HCT116 (cell line): ENCODE data around the gene GALNT7. TPM values are rescaled to one million over a fixed set of nuclear protein-coding genes. Genes with fewer than 3 reads are reported as not detected.

Source experiments
- ATAC-seq: fragments of 200-7000 bp; cut with Tn5 transposase; 2 replicates; pipeline ENCODE4 v1.9.1; 2020; ENCODE audit warnings: mild to moderate bottlenecking, moderate library complexity
- BruUV-seq: library from RNA; stranded (reverse); fragments of 400-500 nt; replicated peaks from 2 replicates; lab custom pipeline; 2021; lab: Mats Ljungman, UMichigan
- CTCF ChIA-PET: fragments of 300-600 bp; sonication (Branson Sonifier 250); formaldehyde crosslinking; loops from one replicate; lab custom pipeline; 2021; ENCODE audit warnings: antibody characterized with exemption; lab: Charles Lee
- POLR2A ChIA-PET: fragments of 300-600, 350-600 bp; sonication (Branson Sonifier 250); formaldehyde crosslinking; loops from one replicate; lab custom pipeline; 2021; ENCODE audit warnings: antibody characterized with exemption; lab: Charles Lee
- RAD21 ChIA-PET, 2 experiments: fragments of 300-600 bp; sonication (Branson Sonifier 250); formaldehyde crosslinking; loops; one replicate each; lab custom pipeline; 2023; ENCODE audit warnings: low total read pairs in 2 of 2; ENCODE audit not compliant: uncharacterized antibody in 2 of 2, unreplicated experiment in 2 of 2, low non-redundant PET in 1 of 2; lab: Charles Lee
- DNase-seq: peaks from one replicate; pipeline ENCODE4 v3.0.0-alpha.2; 2010; ENCODE audit warnings: low read depth, low spot score
- H2AFZ ChIP-seq: fragments of 200-600 bp; shearing (Covaris generic), sonication (generic); 2 replicates; pipeline ENCODE4 v1.6.1; 2017; ENCODE audit warnings: low read depth, mixed run types, mixed read lengths, antibody characterized with exemption, low read length; ENCODE audit not compliant: poor library complexity, severe bottlenecking
- H3K27ac ChIP-seq: 2 replicates; pipeline ENCODE4 v1.5.1; 2012; ENCODE audit warnings: low read depth, low read length
- H3K27me3 ChIP-seq: fragments of 200-600 bp; sonication (generic); 2 replicates; pipeline ENCODE4 v1.6.1; 2016; ENCODE audit warnings: mixed run types, low read length, mixed read lengths; ENCODE audit not compliant: insufficient read depth
- H3K36me3 ChIP-seq, 2 experiments: fragments of 200-500 bp in 1 of 2; fragments of 200-600 bp in 1 of 2; sonication (Bioruptor generic) in 1 of 2; sonication (generic) in 1 of 2; 2 replicates each; pipeline versions ENCODE4 v1.5.1 to v1.6.1; 2014 to 2016; ENCODE audit warnings: low read length in 2 of 2, inconsistent platforms in 1 of 2, mixed read lengths in 1 of 2, mixed run types in 1 of 2; ENCODE audit not compliant: insufficient read depth in 2 of 2, control insufficient read depth in 1 of 2
- H3K4me1 ChIP-seq, 2 experiments: fragments of 200-600 bp in 1 of 2; sonication (generic) in 1 of 2; 2 replicates each; pipeline versions ENCODE4 v1.5.1 to v1.6.1; 2012 to 2017; ENCODE audit warnings: low read length in 2 of 2, inconsistent platforms in 1 of 2, mild to moderate bottlenecking in 1 of 2, mixed read lengths in 1 of 2, mixed run types in 1 of 2, moderate library complexity in 1 of 2; ENCODE audit not compliant: insufficient read depth in 2 of 2, control insufficient read depth in 1 of 2
- H3K4me2 ChIP-seq: fragments of 200-600 bp; sonication (generic); 2 replicates; pipeline ENCODE4 v1.6.1; 2017; ENCODE audit warnings: mixed run types, low read length, mixed read lengths
- H3K4me3 ChIP-seq, 2 experiments: fragments of 200-600 bp in 1 of 2; sonication (generic) in 1 of 2; replicated peaks in 1 of 2; 2 replicates each; pipeline ENCODE4 v1.5.1; 2011 to 2016; ENCODE audit warnings: low read length in 2 of 2, control low read depth in 1 of 2, low read depth in 1 of 2, mild to moderate bottlenecking in 1 of 2, mixed read lengths in 1 of 2, mixed run types in 1 of 2
- H3K79me2 ChIP-seq: fragments of 200-600 bp; sonication (generic); 2 replicates; pipeline ENCODE4 v1.6.1; 2017; ENCODE audit warnings: mild to moderate bottlenecking, mixed run types, low read length, moderate library complexity, mixed read lengths; ENCODE audit not compliant: insufficient read depth
- H3K9ac ChIP-seq: fragments of 200-600 bp; sonication (generic); 2 replicates; pipeline ENCODE4 v1.6.1; 2016; ENCODE audit warnings: low read length, mixed read lengths
- H3K9me2 ChIP-seq: fragments of 200-600 bp; sonication (generic), shearing (Covaris generic); 2 replicates; pipeline ENCODE4 v1.6.1; 2017; ENCODE audit warnings: mixed run types, mild to moderate bottlenecking, moderate library complexity; ENCODE audit not compliant: insufficient read depth
- H3K9me3 ChIP-seq, 2 experiments: fragments of 200-500 bp in 1 of 2; fragments of 200-600 bp in 1 of 2; sonication (Bioruptor generic) in 1 of 2; sonication (generic) in 1 of 2; 2 replicates each; pipeline ENCODE4 v1.6.1; 2014 to 2017; ENCODE audit warnings: low read length in 2 of 2, mixed read lengths in 2 of 2, inconsistent platforms in 1 of 2, low read depth in 1 of 2, mild to moderate bottlenecking in 1 of 2, mixed run types in 1 of 2, moderate library complexity in 1 of 2; ENCODE audit not compliant: control insufficient read depth in 1 of 2, insufficient read depth in 1 of 2
- H4K20me1 ChIP-seq: fragments of 200-600 bp; sonication (generic), shearing (Covaris generic); 2 replicates; pipeline ENCODE4 v1.6.1; 2017; ENCODE audit warnings: mixed run types, mild to moderate bottlenecking, moderate library complexity; ENCODE audit not compliant: insufficient read depth
- CBX3 ChIP-seq: IDR thresholded peaks from 2 replicates; pipeline ENCODE4 v1.6.1; 2012; ENCODE audit warnings: low read depth
- CTCF ChIP-seq, 3 experiments: fragments of 200-600 bp in 1 of 3; sonication (generic) in 1 of 3; IDR thresholded peaks in 2 of 3; conservative IDR thresholded peaks in 1 of 3; 2 replicates each; pipeline ENCODE4 v1.5.1; 2012 to 2017; ENCODE audit warnings: low read depth in 2 of 3, low read length in 2 of 3, antibody characterized with exemption in 1 of 3, borderline replicate concordance in 1 of 3, control low read depth in 1 of 3, mild to moderate bottlenecking in 1 of 3, mixed read lengths in 1 of 3, mixed run types in 1 of 3, moderate library complexity in 1 of 3; ENCODE audit not compliant: insufficient read depth in 1 of 3
- EZH2 ChIP-seq: fragments of 200-600 bp; sonication (generic); IDR thresholded peaks from 2 replicates; pipeline ENCODE4 v1.6.1; 2017; ENCODE audit warnings: antibody characterized with exemption, mixed run types
- EZH2phosphoT487 ChIP-seq: fragments of 200-600 bp; IDR thresholded peaks from 2 replicates; pipeline ENCODE4 v1.6.1; 2018; ENCODE audit warnings: antibody characterized with exemption, borderline replicate concordance
- FOSL1 ChIP-seq: IDR thresholded peaks from 2 replicates; pipeline ENCODE4 v1.6.1; 2012; ENCODE audit warnings: low read depth
- JUND ChIP-seq: IDR thresholded peaks from 2 replicates; pipeline ENCODE4 v1.6.1; 2012
- POLR2A ChIP-seq: IDR thresholded peaks from 2 replicates; pipeline ENCODE4 v1.7.0; 2011; ENCODE audit warnings: borderline replicate concordance; ENCODE audit not compliant: insufficient read depth, insufficient read length; ENCODE audit errors: extremely low read depth
- REST ChIP-seq: IDR thresholded peaks from 2 replicates; pipeline ENCODE4 v1.6.1; 2012; ENCODE audit warnings: low read depth
- SIN3A ChIP-seq: IDR thresholded peaks from 2 replicates; pipeline ENCODE4 v1.6.1; 2012; ENCODE audit warnings: low read depth
- SP1 ChIP-seq: IDR thresholded peaks from 2 replicates; pipeline ENCODE4 v1.6.1; 2012; ENCODE audit warnings: low read depth
- TCF7L2 ChIP-seq: IDR thresholded peaks from 2 replicates; pipeline ENCODE4 v1.7.0; 2011; ENCODE audit warnings: borderline replicate concordance, inconsistent platforms; ENCODE audit not compliant: insufficient read depth, insufficient read length; ENCODE audit errors: extremely low read depth
- ZBTB33 ChIP-seq: IDR thresholded peaks from 2 replicates; pipeline ENCODE4 v1.6.1; 2011; ENCODE audit warnings: mild to moderate bottlenecking, low read length, moderate library complexity; ENCODE audit not compliant: insufficient replicate concordance; ENCODE audit errors: extremely low read depth
- intact Hi-C: fragments of 100-400 bp; cut with micrococcal nuclease; formaldehyde crosslinking; loops from 2 replicates; pipeline ENCODE4 v1.10.0; 2022
- total RNA-seq: library from RNA; stranded (reverse); gene quantifications from one replicate; pipeline ENCODE4 v1.2.1, GENCODE V29; 2021; ENCODE audit not compliant: unreplicated experiment

GALNT7 gene
- total RNA-seq, 1 experiment from 2014 or later, result 21.3 TPM

GRCh38 chr4:173307778-173308177 is 139.2 kb downstream of the GALNT7 start:
- CTCF ChIA-PET, result no interaction called here
- no TSS peak for BruUV-seq

More at GRCh38 chr4:173307778-173308177, 139.2 kb downstream of the GALNT7 start:
- H3K36me3 ChIP-seq, result no peaks in the 10 kb centered on the region
- H3K9ac ChIP-seq, result no peak overlapping the region
- ChIA-PET POLR2A (no interaction called here), RAD21 (interaction anchor here in 1 of 2 experiments (0.6 kb wide), 1 partner anchor 113 kb away, joined by 3 read pairs; no protein-coding TSS in a partner anchor)
- intact Hi-C loops, result no loop called here
- no peak overlapping the region for H3K27ac ChIP-seq
- no peak for ATAC-seq
- no peak overlapping the region for H3K4me3 ChIP-seq
- no peaks in the 10 kb centered on the region for H3K27me3 ChIP-seq
- no peak for DNase-seq
- H3K9me3 ChIP-seq, result no peaks in the 10 kb centered on the region; a peak in 1 of 4 replicates
- no peak for TF ChIP-seq CTCF (IDR thresholded peaks at IDR 0.05 in 2 of 3, conservative IDR thresholded peaks at IDR 0.05 in 1 of 3; ENCODE audit: borderline replicate concordance in 1 of 3, insufficient read depth in 1 of 3, low read depth in 2 of 3, low read length in 2 of 3)
- no peak for TF ChIP-seq EZH2
- TF ChIP-seq POLR2A, result no peak
- no peak for TF ChIP-seq SIN3A
- TF ChIP-seq TCF7L2, result no peak
- no peak for TF ChIP-seq REST
- no peak for TF ChIP-seq SP1
- no peak for TF ChIP-seq EZH2phosphoT487
- no peak for TF ChIP-seq JUND
- TF ChIP-seq ZBTB33, result no peak
- no peak for TF ChIP-seq CBX3
- no peak for TF ChIP-seq FOSL1
- no peaks in the 10 kb centered on the region for H3K9me2 ChIP-seq
- H3K79me2 ChIP-seq, result no peaks in the 10 kb centered on the region
- no peaks in the 10 kb centered on the region for H3K4me1 ChIP-seq
- no peak overlapping the region for H2AFZ ChIP-seq
- no peaks in the 10 kb centered on the region for H4K20me1 ChIP-seq
- no peak overlapping the region for H3K4me2 ChIP-seq
